Measurements from ENCODE around the gene CA12. TPM values are rescaled to one million over a fixed set of nuclear protein-coding genes. Genes with fewer than 3 reads are reported as not detected.

The CA12 gene
- total RNA-seq, 1 experiment from 2014 or later: 2.8 TPM

GRCh38 chr15:63277038-63277892 lies 104.4 kb downstream of the CA12 start, which contains the start of gene APH1B (continued):
- TF ChIP-seq PREB (CRISPR knock-in tag; IDR thresholded peaks at IDR 0.05; ENCODE audit: borderline replicate concordance) (no peak), USF1 (CRISPR knock-in tag; IDR thresholded peaks at IDR 0.05) (no peak), RELA (CRISPR knock-in tag; IDR thresholded peaks at IDR 0.05; ENCODE audit: borderline replicate concordance) (no peak), ERG (CRISPR knock-in tag; IDR thresholded peaks at IDR 0.05) (no peak), ZNF532 (CRISPR knock-in tag; IDR thresholded peaks at IDR 0.05; ENCODE audit: borderline replicate concordance) (no peak), GTF2I (CRISPR knock-in tag; conservative IDR thresholded peaks at IDR 0.05) (no peak), SOX15 (CRISPR knock-in tag; IDR thresholded peaks at IDR 0.05) (no peak), PRRX2 (CRISPR knock-in tag; IDR thresholded peaks at IDR 0.05) (no peak), NR1H2 (CRISPR knock-in tag; IDR thresholded peaks at IDR 0.05) (no peak), GABPB1 (CRISPR knock-in tag; IDR thresholded peaks at IDR 0.05) (0 out of 2 replicates have a peak, but pooled peaks have one; percentile 25), ETV6 (CRISPR knock-in tag; IDR thresholded peaks at IDR 0.05) (no peak; the same call in 1 of the 2 replicates), EMX1 (CRISPR knock-in tag; IDR thresholded peaks at IDR 0.05) (no peak), ESRRA (CRISPR knock-in tag; IDR thresholded peaks at IDR 0.05; ENCODE audit: borderline replicate concordance) (peak; percentile 40; the same call in 1 of the 2 replicates), ZBTB43 (CRISPR knock-in tag; IDR thresholded peaks at IDR 0.05) (no peak), NFE2L1 (CRISPR knock-in tag; IDR thresholded peaks at IDR 0.05) (0 out of 2 replicates have a peak, but pooled peaks have one; percentile 21)
- TF ChIP-seq, protein P1, sequence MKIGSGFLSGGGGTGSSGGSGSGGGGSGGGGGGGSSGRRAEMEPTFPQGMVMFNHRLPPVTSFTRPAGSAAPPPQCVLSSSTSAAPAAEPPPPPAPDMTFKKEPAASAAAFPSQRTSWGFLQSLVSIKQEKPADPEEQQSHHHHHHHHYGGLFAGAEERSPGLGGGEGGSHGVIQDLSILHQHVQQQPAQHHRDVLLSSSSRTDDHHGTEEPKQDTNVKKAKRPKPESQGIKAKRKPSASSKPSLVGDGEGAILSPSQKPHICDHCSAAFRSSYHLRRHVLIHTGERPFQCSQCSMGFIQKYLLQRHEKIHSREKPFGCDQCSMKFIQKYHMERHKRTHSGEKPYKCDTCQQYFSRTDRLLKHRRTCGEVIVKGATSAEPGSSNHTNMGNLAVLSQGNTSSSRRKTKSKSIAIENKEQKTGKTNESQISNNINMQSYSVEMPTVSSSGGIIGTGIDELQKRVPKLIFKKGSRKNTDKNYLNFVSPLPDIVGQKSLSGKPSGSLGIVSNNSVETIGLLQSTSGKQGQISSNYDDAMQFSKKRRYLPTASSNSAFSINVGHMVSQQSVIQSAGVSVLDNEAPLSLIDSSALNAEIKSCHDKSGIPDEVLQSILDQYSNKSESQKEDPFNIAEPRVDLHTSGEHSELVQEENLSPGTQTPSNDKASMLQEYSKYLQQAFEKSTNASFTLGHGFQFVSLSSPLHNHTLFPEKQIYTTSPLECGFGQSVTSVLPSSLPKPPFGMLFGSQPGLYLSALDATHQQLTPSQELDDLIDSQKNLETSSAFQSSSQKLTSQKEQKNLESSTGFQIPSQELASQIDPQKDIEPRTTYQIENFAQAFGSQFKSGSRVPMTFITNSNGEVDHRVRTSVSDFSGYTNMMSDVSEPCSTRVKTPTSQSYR (CRISPR knock-in tag; IDR thresholded peaks at IDR 0.05): no peak
- TF ChIP-seq, protein P2, sequence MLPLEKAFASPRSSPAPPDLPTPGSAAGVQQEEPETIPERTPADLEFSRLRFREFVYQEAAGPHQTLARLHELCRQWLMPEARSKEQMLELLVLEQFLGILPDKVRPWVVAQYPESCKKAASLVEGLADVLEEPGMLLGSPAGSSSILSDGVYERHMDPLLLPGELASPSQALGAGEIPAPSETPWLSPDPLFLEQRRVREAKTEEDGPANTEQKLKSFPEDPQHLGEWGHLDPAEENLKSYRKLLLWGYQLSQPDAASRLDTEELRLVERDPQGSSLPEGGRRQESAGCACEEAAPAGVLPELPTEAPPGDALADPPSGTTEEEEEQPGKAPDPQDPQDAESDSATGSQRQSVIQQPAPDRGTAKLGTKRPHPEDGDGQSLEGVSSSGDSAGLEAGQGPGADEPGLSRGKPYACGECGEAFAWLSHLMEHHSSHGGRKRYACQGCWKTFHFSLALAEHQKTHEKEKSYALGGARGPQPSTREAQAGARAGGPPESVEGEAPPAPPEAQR (CRISPR knock-in tag; IDR thresholded peaks at IDR 0.05): no peak
- TF ChIP-seq, protein P3, sequence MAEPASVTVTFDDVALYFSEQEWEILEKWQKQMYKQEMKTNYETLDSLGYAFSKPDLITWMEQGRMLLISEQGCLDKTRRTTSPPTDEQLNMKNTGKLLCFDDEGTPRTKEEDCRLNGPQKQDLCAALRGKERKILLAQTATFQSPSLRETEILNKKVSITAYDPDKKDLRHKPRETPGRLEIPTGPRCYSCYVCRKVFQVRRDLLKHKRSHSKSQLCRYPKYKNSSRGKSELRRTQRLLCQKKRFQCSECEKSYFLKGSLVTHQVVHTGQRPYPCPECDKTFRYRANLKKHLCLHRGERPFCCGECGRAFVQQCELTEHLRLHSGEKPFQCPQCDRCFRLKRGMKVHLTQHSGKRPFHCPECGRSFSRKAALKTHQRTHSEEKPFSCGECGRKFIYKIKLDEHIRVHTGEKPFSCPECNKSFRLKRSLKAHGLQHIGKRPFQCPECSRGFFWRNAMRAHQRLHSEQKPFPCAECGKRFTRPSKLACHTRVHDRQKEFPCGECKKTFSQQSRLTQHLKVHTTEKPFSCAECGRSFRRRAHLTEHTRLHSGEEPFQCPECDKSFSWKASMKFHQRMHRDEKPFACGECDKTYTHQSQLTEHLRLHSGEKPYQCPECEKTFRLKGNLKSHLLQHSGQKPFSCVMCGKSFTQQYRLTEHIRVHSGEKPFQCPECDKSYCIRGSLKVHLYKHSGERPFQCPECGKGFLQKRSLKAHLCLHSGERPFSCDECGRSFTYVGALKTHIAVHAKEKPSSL (CRISPR knock-in tag; conservative IDR thresholded peaks at IDR 0.05): no peak
- TF ChIP-seq, protein P4, sequence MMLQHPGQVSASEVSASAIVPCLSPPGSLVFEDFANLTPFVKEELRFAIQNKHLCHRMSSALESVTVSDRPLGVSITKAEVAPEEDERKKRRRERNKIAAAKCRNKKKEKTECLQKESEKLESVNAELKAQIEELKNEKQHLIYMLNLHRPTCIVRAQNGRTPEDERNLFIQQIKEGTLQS (CRISPR knock-in tag; conservative IDR thresholded peaks at IDR 0.05): no peak
- TF ChIP-seq, protein P5, sequence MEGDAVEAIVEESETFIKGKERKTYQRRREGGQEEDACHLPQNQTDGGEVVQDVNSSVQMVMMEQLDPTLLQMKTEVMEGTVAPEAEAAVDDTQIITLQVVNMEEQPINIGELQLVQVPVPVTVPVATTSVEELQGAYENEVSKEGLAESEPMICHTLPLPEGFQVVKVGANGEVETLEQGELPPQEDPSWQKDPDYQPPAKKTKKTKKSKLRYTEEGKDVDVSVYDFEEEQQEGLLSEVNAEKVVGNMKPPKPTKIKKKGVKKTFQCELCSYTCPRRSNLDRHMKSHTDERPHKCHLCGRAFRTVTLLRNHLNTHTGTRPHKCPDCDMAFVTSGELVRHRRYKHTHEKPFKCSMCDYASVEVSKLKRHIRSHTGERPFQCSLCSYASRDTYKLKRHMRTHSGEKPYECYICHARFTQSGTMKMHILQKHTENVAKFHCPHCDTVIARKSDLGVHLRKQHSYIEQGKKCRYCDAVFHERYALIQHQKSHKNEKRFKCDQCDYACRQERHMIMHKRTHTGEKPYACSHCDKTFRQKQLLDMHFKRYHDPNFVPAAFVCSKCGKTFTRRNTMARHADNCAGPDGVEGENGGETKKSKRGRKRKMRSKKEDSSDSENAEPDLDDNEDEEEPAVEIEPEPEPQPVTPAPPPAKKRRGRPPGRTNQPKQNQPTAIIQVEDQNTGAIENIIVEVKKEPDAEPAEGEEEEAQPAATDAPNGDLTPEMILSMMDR (IDR thresholded peaks at IDR 0.05): no peak
